GM21367 (cell line): ENCODE measurements around the gene CCL23.

ENCODE experiments used
- ATAC-seq: cut with Tn5 transposase; IDR thresholded peaks from one replicate; pipeline ENCODE4 v1.9.1; 2021; ENCODE audit not compliant: unreplicated experiment

Gene CCL23

DNA sequence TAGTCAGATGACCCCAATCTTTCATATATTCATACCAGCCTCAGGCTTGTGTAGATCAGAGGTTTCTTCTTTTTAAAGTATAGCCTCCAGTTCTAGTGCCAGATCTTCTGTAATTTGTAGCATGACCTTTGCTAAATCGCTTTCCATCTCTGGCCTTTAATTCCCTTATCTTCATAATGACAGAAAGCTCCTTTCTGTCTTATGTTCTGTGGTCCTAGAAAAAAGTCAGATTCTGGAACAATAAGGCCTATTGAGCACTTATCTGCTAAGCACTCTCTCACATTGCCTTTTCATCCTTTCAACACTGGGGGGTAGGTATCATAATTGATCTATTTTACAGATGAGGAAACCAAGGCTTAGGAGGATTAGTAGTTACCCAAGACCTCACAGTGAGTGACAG is 45.7 kb downstream of the CCL23 start:
- no peak for ATAC-seq

DNA sequence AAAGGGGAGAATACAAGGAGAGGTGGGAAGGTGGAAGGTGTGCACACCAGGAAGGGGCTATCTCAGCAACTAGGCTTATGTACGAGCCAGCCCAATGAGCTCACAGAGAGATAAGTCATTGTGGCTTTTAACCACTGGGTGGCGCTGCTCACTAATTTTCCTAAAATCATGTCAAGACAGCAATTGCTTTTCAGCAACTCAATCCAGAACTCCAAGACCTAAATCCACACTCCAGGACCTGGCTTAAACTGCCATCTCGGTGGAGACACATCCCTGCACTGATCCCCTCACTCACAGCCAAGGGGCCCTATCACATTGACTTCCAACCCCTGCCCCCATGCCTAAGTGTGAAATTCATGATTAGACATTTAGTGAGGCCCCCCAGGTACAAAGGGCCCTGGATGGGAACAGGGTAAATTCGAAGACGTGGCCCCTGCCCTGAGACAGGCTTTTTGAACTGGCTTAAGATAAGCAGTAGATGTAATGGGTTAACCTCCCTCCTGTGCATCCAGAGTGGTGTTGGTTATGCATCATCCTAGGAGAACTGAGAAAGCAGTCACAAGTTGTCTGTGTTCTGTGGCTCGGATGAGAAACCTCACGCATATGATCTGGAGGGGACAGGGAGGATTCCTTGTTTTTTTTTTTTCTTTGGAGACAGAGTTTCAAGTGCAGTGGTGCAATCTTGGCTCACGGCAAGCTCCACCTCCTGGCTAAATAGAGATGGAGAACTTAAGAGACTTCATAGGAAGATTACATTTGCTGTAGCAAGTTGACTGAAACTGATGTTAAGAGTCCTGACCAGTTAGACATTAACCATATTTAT is 48.0 kb downstream of the CCL23 start:
- ATAC-seq = no peak

DNA sequence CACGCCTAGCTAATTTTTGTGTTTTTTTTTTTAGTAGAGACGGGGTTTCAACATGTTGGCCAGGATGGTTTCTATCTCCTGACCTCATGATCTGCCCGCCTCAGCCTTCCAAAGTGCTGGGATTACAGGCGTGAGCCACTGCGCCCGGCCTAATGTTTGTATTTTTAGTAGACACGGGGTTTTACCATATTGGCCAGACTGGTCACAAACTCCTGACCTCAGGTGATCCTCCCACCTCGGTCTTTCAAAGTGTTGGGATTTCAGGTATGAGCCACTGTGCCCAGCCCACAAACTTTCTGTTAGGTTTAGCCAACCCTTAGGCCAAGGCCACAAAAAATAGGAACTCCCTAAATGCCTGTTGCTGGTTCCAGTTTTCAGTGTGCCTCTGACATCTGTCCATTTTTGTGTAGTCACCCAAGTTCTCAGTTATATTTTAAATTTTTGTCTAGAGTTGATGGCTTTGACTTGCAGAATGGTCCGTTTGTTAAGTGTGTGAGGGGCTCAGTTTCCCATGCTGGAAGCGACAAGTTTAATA is 49.2 kb downstream of the CCL23 start:
- ATAC-seq = no peak

DNA sequence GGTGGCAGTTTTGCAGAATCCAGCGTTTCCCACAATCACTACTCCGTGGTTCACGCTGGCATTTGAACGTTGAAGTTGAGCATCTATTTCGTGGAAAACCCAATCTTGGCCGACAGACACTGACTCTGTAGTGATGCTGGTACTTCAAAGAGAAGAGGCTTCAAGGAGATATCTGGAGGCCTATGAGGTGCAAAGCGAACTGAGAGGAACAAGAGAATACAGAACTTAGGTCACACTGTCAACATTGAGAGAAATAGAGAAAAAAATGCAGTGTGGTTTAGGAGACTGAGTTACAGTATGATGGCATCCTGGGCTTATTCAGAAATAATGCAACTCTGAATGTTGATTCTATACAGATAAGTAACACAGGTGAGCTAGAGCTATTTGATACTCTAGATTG is 52.5 kb downstream of the CCL23 start:
- ATAC-seq = no peak

DNA sequence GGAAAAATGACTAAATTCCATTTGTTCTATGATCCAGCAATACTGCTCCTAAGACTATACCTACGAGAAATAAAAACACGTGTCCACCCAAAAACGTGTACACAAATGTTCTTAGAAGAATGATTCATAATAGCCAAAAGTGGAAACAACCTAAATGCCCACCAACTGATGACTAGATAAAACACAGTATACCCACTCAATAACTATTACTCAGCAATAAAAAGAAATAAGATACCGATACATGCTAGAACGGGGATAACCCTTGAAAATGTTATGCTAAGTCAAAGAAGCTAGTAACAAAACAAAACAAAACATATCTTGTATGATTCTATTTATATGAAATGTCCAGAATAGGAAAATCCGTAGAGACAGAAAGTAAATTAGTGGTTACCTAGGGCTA is 54.1 kb downstream of the CCL23 start:
- ATAC-seq = no peak
